Neutrophil (primary cell): ENCODE data around the gene GMPS.

Experiments
- H3K27ac ChIP-seq: fragments of 200-600 bp; sonication (generic); 2 replicates; pipeline ENCODE4 v1.5.1; 2016; ENCODE audit warnings: mild to moderate bottlenecking, moderate library complexity
- H3K27me3 ChIP-seq: fragments of 200-600 bp; sonication (generic); 2 replicates; pipeline ENCODE4 v1.6.0; 2016; ENCODE audit warnings: mild to moderate bottlenecking
- H3K36me3 ChIP-seq: fragments of 200-600 bp; sonication (generic); 2 replicates; pipeline ENCODE4 v1.5.1; 2017
- H3K4me1 ChIP-seq, 2 experiments: fragments of 200-600 bp in 1 of 2; sonication (generic) in 1 of 2; 1 replicate in 1 of 2; 2 replicates in 1 of 2; pipeline versions ENCODE4 v1.5.1 to v1.6.1; 2013 to 2016; ENCODE audit warnings: low read depth in 1 of 2, low read length in 1 of 2, mild to moderate bottlenecking in 1 of 2, moderate library complexity in 1 of 2; ENCODE audit not compliant: control insufficient read depth in 1 of 2, insufficient read depth in 1 of 2
- H3K4me3 ChIP-seq, 2 experiments: fragments of 200-600 bp in 1 of 2; sonication (generic) in 1 of 2; 1 replicate in 1 of 2; 2 replicates in 1 of 2; pipeline ENCODE4 v1.5.1; 2013 to 2016; ENCODE audit warnings: low read depth in 1 of 2, low read length in 1 of 2, mild to moderate bottlenecking in 1 of 2, moderate library complexity in 1 of 2
- H3K9me3 ChIP-seq: fragments of 200-600 bp; sonication (generic); 2 replicates; pipeline ENCODE4 v1.5.1; 2016
- TF ChIP-seq, protein P1 (sequence below): fragments of 200-600 bp; sonication (generic); IDR thresholded peaks from 2 replicates; pipeline ENCODE4 v1.5.1; 2016; ENCODE audit warnings: antibody characterized with exemption

Gene GMPS

DNA sequence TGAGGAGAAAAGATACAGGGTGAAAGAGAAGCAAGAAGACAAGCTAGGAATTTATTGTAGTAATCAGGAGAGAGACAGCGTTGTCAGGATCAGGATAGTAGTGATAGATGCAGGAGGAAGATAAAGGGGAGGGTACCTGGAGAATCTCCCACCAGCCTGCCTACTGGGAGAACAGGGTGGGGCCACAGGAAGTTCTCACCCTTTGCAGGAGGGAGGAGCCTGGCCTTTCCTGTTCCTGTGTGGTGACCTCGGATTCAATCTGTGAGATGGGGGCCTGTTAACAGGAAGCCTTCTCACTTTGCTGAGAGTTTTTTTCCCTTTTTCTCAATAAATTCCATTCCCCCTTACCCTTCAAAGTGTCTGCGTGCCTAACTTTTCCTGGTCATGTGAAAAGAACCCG lies 37.6 kb downstream of the GMPS start:
- Histone ChIP-seq H3K4me3 (peak overlapping the region; percentile 29 to 41), H3K4me1 (peaks cover 3 to 8% of the 10 kb centered on the region in 2 experiments), H3K9me3 (no peaks in the 10 kb centered on the region), H3K27me3 (no peaks in the 10 kb centered on the region), H3K36me3 (peaks cover 34% of the 10 kb centered on the region), H3K27ac (peak overlapping the region; percentile 42)
- TF ChIP-seq, protein P1, sequence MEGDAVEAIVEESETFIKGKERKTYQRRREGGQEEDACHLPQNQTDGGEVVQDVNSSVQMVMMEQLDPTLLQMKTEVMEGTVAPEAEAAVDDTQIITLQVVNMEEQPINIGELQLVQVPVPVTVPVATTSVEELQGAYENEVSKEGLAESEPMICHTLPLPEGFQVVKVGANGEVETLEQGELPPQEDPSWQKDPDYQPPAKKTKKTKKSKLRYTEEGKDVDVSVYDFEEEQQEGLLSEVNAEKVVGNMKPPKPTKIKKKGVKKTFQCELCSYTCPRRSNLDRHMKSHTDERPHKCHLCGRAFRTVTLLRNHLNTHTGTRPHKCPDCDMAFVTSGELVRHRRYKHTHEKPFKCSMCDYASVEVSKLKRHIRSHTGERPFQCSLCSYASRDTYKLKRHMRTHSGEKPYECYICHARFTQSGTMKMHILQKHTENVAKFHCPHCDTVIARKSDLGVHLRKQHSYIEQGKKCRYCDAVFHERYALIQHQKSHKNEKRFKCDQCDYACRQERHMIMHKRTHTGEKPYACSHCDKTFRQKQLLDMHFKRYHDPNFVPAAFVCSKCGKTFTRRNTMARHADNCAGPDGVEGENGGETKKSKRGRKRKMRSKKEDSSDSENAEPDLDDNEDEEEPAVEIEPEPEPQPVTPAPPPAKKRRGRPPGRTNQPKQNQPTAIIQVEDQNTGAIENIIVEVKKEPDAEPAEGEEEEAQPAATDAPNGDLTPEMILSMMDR = no peak

DNA sequence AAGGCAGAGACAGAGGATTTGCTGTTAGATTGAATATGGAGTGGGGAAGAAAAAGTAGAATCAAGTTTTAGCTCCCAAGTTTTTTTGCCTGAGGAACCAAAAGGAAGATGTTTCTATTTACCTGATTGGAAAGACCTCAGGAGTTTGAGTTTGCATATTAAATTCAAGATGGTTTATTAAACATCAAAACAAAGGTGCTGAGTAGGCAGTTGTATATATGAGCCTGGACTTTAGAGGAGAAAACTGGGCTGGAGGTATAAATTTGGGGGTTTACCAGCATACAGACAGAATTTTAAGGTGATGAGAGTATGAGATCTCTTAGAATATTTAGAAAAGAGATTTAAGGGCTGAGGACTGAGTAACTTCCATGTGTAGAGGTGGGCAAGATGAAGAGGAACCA lies 38.2 kb downstream of the GMPS start:
- H3K4me3 ChIP-seq = peak overlapping the region in 1 of 2 experiments; percentile 41
- TF ChIP-seq, protein P1 = no peak
- H3K4me1 ChIP-seq = peaks cover 3 to 8% of the 10 kb centered on the region in 2 experiments
- H3K27me3 ChIP-seq = no peaks in the 10 kb centered on the region
- peaks cover 34% of the 10 kb centered on the region for H3K36me3 ChIP-seq
- no peaks in the 10 kb centered on the region for H3K9me3 ChIP-seq
- peak overlapping the region; percentile 42 for H3K27ac ChIP-seq

DNA sequence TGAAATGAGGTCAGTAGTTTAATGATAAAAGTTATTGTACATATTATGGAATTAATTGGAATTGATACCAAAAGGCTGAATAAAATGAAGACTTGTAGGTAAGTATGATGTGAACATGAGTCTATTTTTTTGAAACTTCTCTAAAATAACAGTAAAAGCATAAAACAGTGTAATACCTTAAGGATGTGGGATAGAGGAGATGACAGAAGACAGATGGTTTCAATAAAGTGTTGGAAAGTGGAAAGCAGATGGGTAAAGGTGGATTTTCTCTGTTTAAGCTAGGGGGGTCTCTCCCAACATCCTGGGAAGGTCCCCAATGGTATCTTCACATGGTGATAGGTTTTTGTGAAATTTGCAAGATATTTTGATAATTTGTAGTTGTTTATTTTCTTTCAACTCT lies 41.6 kb downstream of the GMPS start:
- Histone ChIP-seq H3K36me3 (peaks cover 53% of the 10 kb centered on the region), H3K27ac (no peak overlapping the region), H3K4me1 (peaks cover 3 to 8% of the 10 kb centered on the region in 2 experiments), H3K9me3 (no peaks in the 10 kb centered on the region), H3K4me3 (no peak overlapping the region), H3K27me3 (no peaks in the 10 kb centered on the region)
- TF ChIP-seq, protein P1 = no peak

DNA sequence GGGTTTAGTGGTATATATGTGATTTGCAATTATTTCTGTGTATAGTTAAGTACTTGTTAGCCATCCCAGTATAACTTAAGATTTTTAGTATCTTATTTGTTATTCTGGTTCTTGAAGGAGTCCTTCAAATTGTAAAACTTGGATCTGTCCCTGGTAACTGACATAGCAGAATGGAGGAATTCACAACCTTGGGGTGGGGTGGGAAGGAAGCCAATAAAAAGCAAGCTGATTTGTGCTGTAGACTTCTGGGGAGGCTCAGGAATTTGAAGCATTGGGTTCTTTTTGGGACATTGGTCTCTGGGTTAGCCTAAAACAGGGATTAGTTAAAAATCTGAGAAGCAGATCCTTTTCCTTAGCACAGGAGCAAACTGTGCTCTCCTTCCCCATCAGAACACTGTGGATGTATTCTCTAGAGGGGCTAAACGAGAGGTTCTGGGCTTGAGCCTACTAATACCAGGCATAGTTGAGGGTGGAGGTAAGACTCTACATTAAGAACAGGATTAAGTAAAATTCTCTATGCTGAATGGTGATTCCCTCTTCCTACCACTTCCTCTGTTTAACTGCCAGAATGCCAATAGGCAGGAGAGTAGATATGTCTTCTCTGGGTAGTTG lies 42.2 kb downstream of the GMPS start:
- Histone ChIP-seq H3K4me3 (no peak overlapping the region), H3K27ac (no peak overlapping the region), H3K9me3 (no peaks in the 10 kb centered on the region), H3K36me3 (peaks cover 59% of the 10 kb centered on the region), H3K27me3 (no peaks in the 10 kb centered on the region), H3K4me1 (peaks cover 3 to 8% of the 10 kb centered on the region in 2 experiments)
- TF ChIP-seq, protein P1 = no peak

DNA sequence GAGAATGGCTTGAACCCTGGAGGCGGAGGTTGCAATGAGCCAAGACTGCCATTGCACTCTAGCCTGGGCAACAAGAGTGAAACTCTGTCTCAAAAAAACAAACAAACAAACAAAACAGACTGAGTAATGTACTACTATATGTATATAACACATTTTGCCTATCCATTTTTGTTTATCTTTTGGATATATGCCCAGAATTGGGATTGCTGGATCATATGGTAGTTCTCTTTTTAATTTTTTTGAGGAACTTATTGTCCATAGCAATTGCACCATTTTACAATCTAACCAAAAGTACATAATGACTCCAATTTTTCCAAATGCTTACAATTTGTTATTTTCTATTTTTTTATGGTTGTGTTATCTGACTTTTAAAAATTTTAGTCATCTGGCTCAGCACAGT lies 47.3 kb downstream of the GMPS start:
- Histone ChIP-seq H3K36me3 (peaks cover 60% of the 10 kb centered on the region), H3K27me3 (no peaks in the 10 kb centered on the region), H3K4me3 (no peak overlapping the region), H3K9me3 (no peaks in the 10 kb centered on the region), H3K27ac (no peak overlapping the region), H3K4me1 (no peaks in the 10 kb centered on the region)
- TF ChIP-seq, protein P1 = no peak
